Measurements from ENCODE around the gene TUFT1.

The TUFT1 gene

DNA sequence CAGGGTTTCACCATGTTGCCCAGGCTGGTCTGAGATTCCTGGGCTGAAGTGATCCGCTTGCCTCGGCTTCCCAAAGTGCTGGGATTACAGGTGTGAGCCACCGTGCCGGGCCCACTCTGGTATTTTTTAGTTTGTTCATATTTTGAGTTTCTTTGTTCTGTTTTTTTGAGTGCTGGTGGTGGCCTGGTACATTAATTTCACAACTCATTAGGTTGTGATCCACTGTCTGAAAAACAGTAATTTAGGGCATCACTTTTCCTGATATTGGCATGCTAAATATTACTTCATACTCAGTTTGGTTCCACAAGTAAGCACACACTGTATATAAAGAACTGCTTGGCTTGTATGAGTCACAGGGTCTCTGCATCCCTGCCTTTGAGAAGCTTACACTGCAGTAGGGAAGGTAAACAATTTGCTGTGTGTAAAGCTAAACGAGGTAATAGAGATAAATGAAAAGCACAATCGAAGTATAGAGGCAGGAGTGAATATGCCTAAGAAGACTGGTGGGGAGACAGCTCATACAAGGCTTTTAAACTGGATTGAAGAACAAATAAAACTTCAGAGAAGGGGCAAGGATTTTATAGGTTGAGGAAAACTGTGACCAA lies 79.5 kb downstream of the TUFT1 start:
- DNase-seq: no peak

DNA sequence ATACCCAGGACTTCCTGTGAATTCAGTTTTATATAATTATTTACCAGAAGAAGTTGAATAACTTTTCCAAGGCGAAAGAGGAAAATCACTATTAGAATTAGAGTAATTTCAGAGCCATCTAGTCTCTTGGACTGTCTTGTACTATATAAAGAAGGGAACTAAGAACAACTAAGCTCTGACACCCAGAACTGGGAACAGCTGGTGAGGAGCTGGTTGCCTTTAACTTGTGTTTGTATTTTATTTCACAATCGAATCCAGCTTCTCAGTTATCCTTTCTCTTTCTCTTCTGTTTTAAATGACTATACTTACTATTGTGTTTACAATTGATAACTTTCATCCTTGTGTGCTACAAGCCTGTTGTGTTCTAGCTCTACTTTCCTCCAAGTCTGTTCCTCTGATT lies 80.2 kb downstream of the TUFT1 start:
- no peak for DNase-seq

DNA sequence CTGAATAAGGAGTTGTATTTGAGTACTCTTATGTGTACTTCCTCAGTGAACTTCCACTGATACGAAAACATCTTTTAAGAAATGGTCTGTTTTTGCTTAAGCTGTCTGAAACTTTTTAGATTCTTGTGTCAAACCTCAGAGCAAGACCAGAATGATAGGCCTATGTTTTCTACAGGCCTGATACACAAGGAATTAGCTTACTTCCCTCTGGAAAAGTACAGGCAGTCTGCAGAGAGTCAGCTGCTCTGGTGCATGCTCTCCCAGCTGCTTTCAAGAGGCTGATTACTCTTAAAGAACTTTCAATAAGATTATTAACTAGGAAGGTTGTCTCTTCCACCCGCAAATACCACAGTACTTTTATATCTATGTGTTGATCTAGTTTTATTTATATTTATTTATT lies 81.2 kb downstream of the TUFT1 start:
- no peak for DNase-seq

- DNase-seq: no peak
These were observed 84.7 kb downstream of the TUFT1 start for GRCh38 chr1:151624783-151625182.

GRCh38 chr1:151626740-151627334 lies 86.7 kb downstream of the TUFT1 start:
- no peak for DNase-seq

DNA sequence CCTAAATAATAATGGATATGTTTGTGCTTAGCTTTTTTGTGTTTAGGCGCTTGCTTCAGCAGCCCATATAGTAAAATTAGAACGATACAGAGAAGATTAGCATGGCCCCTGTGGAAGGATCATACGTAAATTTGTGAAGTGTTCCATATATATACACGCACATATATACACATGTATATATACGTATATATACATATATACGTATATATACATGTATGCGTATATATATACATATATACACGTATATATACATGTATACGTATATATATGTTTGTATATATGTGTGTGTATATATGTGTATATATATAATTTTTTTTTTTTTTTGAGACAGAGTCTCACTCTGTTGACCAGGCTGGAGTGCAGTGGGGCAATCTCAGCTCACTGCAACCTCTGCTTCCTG lies 89.2 kb downstream of the TUFT1 start:
- no peak for DNase-seq
